ENCODE data around the gene ALDH1A2. TPM values are rescaled to one million over a fixed set of nuclear protein-coding genes. Genes with fewer than 3 reads are reported as not detected.

ALDH1A2 gene
- total RNA-seq, 1 donor from 2014 or later, result 6.1 TPM

DNA sequence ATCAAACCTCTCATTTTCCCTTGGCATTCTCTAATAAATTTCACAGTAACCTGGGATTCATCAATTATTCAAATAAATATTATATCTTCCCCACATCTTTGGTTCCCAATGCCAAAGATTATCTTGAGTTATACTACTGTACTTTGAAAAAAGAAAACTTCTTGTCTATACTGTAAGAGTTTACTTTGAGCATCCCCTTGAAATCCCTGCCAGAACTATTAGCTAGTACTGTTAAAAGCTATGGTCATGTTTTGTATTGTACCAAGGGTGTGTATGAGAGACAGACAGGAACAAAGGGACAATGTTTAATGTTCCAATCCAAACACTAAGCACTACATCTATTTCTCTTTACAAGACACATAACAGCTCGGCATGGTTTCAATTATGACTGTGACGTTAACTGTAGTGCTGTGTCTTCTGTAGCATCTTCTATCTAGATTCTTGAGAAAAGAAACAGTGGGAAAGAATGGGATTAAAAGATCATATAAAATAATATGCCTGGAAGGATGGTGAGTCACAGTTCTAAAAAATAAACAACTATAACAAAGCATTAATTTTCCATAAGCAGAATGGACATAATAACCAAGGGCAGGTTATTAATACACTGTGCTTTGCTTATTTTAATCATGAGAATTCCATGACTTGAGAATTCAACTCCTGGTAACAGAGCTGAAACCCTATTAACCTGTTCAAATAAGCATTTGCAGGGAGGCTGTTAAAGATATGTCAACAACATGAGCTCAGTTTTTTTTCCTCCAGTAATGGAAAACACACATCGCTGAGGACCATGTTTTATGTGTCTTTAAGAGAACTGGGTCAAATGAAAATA is 71.1 kb downstream of the ALDH1A2 start:
- no peak for DNase-seq

DNA sequence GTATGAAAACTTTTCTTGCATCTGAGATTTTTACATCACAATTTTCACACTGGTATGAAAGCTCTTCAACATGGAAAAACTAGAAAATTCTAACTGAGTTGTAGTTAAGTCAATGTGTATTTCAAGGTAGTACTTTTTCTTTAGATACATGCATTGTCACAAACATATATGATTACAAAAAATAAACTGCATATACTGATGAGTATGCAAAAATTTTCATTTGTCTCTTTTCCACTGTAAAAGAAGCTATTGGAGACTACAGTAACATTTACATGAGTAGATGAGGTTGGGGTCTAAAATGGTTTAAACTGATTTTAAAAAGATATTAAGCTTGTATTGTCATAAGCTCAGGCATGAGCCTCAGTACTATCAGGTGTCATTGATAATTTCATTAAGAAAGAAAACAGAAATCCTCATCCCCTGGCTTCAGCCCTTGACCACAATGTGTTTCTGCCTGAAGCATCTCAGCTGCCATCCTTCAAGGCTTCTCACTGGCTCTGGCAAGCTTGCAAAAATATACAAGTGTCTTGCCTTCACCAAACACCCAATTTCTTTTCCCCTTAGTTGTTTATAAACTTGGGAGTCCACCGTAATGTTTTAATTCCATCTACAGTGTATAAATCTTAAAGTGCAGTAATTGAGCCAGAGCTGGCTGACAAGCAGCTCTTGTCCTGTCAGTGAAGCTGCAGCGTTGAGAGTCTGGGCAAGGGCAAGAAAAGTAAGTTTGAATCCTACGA is 71.9 kb downstream of the ALDH1A2 start:
- no peak for DNase-seq

DNA sequence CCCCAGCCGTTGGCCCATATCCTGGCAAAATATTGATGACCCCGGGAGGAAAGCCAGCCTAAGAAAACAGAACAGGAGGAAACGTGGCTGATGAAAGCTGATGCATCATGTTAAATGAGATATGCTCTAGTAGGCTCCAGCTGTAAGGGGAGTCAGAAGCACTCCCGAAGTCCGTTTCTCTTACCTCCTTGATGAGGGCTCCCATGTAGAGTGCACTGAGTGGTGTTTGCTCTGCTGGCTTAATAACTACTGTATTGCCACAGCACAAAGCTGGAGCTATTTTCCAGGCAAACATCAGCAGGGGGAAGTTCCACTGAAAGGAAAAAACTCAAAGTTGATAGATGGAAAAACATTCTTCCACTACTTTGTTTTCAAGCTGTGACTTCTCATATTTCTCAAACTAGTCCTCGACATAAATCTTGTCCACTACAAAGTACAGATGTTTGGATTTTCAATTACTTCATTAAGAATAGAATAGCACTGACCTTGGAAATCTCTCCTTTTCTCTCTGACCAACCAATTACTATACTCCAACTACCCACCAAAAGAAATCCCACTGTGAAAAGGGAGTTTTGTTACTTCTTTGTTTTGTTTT is 72.7 kb downstream of the ALDH1A2 start:
- DNase-seq, result no peak

DNA sequence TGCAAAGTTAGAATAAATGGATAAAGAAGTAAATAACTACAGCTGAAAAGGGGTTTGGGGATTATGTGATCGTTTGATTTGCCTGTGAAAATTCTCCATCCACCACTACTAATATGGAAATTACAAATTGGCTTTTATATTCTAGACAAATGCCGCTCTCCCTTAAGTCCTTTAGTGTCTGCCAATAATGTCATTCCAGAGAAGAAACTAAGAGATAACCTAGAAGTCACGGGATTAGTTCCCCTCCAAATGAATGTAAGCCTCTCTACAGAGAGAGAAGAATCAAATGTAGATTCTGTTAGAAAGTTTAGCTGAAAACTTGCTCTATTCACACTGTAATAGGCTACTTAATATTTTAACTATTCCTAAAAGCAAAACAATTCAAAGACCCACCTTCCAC is 92.0 kb downstream of the ALDH1A2 start:
- no peak for DNase-seq

DNA sequence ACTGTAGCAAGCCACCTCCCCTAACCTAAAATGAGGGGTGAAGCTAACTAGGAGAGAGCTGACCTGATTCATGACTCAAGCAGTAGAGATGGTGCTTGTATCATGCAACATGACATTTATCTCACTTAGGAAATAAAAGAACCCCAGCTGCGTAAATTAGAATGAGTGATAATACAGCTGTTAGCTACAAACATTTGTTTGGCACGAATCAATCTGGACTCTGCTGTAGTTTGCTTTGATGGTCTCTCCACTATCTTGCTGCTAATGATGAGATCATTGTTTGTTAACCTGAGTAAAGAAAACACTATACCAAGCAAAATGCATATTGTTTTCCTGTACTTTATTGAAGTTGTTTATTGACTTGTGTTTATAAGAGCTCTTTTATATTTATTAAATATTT is 92.6 kb downstream of the ALDH1A2 start:
- DNase-seq, result no peak

DNA sequence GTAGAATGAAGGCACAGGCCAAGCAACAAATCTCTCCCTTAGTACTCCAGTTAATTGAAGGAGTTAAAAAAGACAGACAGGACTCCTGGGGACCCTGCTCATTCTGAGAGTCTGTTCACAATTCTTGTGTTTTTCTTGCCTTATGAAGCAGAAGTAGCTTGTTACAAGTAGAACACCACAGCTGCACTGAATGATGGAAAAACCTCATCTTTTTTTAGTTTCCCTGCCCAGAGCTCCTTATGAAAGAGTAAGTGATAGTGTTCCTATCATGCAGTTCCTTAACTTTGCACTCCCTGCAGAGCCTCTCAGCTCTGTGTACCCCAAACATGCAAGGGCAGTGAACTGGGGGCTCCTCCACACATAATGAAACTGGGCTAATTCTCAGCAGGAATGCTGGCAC is 95.5 kb downstream of the ALDH1A2 start:
- no peak for DNase-seq

DNA sequence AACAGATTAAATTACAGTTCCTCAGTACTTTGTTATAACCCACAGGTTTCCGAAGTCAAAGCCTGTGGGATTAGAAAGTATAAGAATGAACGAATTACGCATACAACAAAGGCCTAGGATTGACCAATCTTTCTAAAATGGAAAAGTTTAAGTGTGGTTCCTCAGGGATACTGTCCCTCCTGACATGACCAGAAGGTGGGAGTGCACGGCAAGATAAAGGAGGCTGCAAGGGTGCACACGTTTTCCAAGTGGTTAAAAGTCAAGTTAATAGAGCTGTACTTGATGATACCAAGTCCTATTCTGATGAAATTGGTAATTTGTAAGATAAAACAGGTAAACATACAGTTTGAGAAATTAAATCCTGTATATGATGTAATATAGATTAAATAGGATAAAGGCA is 96.2 kb downstream of the ALDH1A2 start:
- DNase-seq, result no peak

DNA sequence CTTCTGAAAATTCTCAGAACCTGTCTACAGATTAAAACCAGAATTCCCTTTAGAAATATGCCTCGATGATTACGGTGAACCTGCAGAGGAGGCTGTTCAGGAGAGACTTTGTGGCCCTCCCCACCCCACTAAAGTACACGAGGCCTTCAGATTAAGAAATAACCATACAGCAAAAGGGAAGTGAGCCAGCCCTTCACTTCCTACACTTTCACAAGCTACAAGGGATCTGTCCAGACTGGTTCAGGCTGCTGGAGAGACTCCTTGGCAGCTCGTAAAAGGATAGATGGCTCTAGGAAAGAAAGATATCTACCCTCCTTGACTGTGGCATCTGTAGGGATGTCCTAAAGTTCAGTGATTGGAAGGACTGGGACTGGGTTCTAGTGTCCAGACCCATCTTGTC is 102.6 kb downstream of the ALDH1A2 start:
- no peak for DNase-seq

DNA sequence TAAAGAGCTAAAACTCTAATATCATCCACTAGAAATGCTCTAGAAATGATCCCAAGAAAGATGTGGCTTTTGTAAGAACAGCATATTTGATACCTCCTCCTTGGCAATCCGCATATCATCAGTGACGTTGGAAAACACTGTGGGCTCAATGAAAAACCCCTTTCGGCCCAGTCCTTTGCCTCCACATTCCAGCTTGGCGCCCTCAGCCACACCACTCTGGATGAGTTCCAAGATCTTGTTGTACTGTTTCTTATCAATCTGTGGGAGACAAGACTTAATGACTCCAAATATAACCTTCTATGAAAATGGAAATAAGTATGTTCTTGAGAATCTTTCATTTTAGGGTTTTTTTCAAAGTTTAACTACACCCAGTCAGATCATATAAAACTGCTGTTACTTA is 103.6 kb downstream of the ALDH1A2 start:
- no peak for DNase-seq

DNA sequence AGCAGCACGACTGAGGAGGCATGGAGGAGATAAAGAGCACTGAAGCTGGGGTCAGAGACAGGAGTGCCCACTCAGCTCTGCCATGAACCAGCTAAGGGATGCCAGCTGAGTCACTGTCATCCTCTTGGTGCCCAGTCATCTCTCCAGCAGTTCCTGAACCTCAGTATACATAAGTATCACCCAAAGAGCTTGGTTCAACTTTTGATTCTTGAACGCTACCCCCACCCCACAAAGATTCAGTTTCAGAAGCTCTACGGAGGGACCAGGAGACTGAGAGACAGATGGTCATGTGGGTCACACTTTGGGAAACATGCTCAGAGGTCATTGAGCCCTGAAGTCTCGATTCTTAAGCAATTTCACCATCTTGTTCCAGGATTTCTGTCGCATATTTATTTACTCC is 108.4 kb downstream of the ALDH1A2 start:
- no peak for DNase-seq

DNA sequence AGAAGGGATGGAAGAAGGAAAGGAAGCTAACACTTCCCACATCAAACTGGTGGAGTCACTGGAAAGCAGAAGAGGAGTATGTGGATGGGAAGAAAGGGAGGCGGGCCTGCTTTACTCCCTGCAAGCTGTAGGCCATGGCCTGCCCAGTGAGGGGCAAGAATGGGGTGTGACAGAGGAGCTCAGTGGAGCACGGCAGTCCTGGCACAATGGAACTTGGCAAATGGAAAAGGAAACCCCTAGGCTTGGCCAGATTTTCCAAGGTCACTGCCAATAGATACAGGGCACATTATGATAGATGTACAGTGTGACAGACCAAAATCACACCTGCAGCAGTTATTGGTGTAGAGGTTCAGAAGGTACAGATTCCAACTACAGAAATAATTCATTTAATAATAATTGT is 111.6 kb downstream of the ALDH1A2 start:
- DNase-seq, result no peak

DNA sequence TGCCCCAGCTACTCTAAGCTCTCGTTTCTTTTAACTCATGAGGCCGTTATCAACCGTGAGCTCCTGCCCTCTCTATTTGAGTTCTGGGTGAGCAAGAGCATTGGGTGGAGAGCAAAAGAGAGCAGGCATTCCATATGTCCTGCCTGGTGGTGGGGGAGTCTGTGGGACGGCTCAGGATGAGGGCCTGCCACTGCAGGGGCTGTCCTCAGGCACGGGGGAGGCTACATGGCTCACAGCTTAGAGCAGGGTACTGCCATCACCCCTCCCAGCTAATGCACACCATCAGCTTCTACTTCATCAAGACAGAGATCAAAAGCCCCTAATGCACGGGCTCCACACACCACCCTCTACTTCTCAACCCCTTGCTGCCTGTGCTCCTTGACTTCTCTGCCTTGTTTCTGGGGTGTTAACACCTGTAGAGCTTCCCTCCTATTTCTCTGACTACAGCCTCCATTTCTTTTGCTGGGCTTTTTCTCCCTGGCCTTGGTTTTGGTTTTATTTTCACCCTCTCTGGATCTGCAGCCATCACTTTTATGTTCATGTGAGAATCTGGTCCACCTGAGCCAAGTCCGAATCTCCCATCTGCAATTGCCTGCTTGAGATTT is 114.1 kb downstream of the ALDH1A2 start:
- DNase-seq, result no peak

DNA sequence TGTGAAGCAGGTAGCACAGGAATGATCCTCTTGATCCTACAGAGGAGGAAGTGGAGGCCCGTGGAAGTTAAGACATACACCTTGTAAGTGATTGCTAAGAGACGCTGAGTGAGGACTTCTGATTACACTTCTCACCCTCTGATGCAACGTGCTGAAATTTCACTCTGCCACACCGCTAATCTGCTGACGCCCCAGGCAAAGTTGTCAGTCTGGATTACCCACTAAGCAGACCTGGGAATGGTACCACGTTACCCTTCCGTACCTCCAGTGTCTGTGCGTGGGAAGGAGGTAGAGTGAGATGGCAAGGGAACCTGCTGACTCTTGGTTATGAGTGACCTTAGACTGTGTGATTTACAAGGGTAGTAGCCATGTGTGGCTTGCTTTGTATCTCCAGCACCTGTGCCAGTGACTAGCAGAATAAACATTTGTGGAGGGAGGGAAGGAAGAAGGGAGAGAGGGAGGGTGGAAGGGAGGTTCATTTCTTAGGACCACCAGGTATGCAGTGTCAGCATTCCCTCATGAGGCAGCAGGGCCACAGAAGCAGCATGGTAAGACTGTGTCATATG is 115.0 kb downstream of the ALDH1A2 start:
- no peak for DNase-seq

DNA sequence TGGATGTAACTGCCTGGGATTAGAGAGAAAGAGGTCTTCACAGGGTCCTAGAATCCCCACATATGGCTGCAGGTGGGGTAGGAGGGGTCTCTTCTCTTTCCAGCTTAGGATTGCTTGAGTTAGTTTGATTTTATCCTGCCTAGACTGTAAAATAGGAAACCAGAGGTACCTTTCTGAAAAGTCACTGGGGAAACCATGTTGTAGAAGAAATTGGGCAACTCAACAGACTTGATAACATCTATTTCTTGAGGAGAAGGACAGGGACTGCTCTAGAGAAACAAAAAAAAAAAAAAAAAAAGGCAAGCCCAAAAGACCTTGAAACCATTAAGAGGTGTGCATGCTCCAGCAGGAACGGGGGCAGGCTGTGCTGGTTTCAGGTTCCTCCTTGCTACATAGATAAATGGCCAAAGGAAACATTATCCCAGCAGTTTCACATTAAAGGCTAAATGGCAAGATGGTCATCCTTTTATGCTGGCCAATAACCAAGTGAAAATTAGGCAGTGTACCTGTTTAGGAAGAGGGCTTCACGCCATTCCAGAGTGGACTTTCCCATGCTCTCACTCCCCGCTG is 116.1 kb downstream of the ALDH1A2 start:
- DNase-seq, result no peak

DNA sequence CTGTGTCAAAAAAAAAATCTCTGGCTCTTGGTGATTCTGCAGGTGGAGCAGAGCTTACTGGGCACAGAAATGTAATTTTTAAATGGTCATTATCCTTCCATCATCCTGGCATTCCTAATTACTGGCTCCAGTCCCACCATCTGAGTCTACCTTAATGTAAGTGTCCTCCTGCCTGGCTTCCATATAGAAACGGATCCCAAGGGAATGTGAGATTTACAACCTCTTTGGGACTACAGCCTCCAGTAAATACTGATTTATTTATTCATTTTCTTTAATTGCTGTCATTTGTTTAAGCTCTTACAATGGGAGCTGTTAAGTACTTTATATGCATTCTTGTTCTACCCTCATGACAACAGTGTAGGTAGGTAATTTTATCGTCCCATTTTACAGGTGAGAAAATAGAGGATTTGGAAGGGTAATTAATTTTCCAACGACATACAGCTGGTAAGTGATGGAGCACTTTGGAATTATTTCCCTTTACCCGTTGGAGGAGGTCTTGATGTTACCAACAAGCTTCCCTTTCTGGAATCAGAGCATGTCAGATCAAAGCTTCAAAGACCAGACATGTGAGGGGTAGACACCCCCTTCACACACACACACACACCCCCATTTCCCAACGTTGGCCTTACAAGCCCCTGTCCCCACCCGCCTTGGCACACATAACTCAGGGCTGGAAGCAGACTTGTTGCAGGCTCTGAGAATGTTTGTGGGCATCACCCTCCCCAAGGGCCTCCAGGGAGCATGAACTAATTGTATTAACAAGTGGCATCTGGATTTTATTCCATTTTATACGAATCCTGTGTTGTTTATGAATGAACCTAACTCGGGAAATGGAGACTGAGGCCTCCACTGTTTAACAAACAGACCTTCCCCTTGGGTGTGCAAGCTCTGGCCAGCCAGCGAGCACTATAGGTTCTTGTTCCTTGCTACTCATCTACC is 116.9 kb downstream of the ALDH1A2 start:
- no peak for DNase-seq

DNA sequence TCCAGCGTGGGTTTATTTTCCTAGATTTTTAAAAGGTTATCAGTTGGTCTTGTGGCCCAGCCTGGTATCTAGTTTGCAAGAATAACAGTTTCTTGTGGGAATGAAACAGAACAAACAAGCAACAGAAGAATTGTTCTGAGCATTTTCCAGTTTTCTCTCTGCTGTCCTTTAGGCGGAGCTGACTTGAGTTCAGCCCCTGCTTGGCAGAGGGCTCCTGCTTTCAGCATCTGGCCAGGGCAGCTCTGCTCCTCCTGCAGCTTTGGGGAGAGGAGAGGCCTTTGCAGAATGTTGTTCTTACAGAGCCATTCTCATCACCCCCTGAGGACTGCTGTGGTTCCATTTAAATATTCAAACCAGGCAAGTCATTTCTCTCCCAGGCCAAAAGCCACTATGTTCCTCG is 117.7 kb downstream of the ALDH1A2 start:
- no peak for DNase-seq

DNA sequence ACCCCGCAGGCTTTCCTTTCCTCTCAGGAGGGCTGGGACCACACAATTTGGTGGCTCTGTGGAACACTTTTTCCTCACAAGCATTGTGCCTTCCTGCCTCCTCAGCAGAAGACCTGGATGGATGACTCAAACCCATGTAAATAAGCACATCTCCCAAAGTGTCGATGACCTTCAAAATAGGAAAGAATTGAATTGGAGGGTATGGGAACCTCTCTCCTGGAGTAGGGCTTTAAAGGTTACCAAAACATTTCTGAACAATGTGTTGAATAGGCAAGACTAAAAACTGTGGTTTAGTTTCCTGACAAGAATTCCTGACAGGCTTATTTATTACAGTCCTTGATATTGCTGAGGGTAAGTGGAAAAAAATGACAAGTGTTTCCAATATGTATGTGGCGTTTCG is 118.2 kb downstream of the ALDH1A2 start:
- no peak for DNase-seq

DNA sequence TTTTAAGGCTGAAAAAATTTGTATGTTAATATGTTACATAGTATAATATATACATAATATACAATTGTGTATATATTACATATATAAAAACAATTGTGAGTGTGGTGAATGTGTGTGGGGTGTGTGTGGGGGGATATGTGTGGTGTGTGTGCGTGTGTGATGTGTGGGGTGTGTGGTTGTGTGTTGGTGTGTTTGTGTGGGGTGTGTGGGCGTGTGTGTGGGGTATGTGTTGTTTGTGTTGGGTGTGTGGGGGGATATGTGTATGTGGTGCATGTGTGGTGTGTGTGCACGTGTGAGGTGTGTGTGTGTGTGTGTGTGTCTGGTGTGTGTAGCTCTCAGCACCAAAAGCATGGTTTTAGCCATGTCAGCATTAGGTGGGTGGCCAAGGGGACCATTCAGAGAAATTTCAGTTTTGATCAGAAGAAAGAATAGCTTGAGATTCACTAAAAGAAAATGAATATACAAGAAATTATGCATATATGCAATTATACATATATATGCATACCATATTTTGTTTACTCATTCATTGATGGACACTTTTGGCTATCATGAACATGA is 118.9 kb downstream of the ALDH1A2 start:
- DNase-seq, result no peak

DNA sequence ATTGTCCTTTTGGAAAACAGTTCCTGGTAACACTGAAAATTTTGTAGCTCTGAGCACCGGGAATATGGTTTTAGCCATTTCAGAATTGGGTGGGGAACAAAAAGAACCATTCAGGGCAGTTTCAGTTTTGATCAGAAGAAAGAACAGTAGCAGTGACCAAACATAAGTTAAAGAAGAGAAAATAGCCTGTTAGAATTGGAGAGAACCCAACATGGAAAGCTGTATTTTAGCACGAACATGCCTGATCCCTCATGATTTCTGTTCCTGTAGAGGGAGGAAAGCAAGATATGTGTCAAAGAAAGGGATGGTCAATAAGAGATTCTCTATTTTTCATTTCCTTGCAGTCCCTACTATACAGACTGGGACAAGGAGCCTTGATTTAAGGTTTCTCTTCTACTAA is 119.9 kb downstream of the ALDH1A2 start:
- no peak for DNase-seq

DNA sequence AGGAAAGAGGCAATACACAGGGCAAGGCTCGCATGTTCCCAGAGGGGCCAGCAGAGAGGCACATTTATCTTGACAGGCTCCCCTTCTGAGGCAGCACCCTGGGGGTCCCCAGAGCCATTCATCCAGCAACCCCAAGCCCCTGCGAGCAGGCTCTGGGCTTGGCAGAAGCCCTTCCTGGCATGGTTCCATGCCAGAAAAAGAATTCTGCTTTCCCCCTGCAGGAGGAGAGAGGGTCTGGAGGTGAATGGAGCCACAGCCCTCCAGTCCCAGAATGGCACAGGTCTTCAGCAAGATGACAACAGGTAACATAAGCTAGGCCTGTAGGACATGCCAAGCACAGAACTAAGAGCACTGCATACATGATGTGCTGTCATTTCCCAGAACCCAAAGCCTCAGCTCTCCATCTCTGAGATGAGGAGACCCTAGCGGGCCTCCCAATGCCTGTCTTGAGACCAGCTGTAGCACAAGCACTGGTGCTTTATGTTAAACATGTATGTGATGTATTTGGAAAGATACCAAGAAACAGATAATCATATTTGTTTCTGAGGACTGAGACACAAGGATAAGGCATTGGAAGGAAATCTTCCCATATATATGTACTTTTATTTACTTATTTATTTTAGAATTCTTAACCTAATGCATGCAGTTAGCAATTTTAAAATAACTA is 121.6 kb downstream of the ALDH1A2 start:
- no peak for DNase-seq

Data from occipital lobe (tissue), 2 donors.